Germinal center (tissue), 1 donor: ENCODE results near the gene SUSD2.
"Not testable (repeated sequence)": the region's sequence is repeated elsewhere in the genome, so short reads cannot be mapped to it uniquely, and the experiment has no call there.

Experiments used
- DNase-seq: peaks from one replicate; pipeline ENCODE4 v3.0.0; 2012; ENCODE audit warnings: mixed read lengths, low spot score

The SUSD2 gene

GRCh38 chr22:24177045-24177444 lies 4.2 kb upstream of the SUSD2 start:
- no peak for DNase-seq

DNA sequence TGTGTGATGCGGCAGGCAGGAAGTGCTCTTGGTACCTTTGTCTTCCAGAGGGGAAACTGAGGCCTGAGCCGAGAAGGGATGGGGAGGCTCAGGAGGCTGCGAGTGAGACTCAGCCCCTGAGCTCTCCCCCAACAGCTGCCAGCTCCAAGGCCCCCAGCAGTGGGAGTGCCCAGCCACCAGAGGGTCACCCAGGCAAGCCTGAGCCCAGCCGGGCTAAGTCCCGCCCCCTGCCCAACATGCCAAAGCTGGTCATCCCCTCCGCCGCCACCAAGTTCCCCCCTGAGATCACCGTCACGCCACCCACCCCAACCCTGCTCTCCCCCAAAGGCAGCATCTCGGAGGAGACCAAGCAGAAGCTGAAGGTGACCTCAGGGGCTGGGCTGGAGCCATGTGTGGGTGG lies 3.8 kb upstream of the SUSD2 start:
- no peak for DNase-seq

DNA sequence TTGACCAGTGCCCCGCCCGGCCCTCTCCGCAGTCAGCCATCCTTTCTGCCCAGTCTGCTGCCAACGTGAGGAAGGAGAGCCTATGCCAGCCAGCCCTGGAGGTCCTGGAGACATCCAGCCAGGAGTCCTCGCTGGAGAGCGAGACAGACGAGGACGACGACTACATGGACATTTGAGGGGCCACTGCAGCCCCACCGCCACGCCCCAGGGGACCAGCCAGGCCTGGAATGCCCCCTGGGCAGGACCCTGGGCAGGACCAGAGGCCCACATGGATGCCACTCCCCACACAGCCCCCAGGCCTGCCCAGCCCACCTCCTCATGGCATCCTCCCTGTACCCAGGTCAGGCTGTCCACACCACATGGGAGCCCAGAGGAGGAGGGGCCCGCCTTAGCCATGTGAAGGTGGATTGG lies 3.3 kb upstream of the SUSD2 start:
- DNase-seq: no peak

GRCh38 chr22:24178502-24179440 lies 2.5 kb upstream of the SUSD2 start:
- DNase-seq: no peak

DNA sequence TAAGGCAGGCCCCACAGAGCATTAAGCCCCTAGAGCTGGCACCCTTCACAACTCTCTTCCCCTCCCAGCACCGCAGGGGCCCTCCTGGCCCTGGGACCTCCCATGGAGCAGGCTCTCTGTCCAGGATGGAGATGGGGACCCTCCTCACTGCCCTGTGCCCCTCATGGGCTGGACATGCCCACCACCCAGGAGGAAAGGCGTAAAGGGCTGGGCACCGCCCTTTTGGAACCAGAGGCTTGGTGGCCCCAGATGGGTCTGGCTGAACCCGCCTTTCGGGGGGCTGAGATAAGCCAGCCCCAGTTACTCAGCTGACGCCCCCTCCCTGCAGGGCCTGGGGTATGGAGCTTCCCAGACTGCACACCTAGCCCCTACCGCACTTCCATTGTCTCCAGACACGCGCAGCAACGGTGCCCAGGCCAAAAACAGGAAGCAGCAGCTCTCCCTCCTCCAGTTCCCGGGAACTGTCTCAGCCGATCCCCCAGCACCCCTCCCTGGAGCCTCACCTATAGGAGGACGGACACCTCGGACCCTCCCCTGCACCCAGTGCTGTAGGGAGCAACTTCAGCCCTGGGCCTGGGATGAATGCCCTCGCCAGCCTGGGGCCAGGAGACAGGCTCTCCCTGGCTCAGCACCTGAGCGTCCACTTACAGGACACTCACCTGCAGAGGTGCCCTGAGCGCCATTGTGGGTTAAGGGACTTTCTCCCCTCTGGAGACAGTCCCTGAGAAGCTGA lies 1.6 kb upstream of the SUSD2 start:
- DNase-seq: no peak

DNA sequence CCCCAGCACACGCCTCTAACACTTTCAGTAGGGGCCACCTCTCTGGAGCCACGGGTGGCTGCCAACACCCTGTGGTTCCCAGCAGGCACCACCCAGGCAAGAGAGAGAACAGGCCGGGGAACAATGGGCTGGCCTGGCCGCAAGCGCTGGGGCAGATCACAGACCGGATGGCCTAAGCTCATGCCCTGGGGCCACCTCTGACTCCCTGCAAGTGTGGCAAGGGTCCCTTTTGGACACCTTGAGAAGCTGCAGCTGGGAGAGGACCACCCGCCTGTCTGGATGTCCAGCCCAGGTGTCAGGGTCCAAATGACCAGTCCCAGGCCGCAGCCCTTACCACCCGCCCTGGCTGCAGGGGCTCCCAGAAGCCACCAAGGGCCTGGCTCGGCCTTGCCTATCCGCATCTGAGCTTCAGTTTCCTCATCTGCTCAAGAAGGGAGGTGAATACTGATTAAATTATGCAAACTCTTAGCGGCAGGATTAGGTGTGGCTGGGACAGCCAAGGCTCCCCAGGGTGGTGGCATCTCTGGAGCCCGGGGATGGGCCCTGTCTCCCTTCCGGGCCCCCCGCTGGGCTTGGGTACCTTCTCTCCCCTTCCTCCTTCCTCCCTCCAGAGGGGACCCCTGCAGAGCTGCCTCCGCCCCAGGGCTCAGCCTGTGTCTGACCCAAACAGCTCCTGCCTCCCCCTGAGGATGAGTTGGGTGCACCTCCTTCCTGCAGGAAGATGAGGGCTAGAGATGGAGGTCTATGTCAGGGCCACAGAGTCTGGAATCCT lies 785 bp upstream of the SUSD2 start:
- no peak for DNase-seq

- no peak for DNase-seq
Measured at GRCh38 chr22:24181996-24182899, 961 bp downstream of the SUSD2 start.

DNA sequence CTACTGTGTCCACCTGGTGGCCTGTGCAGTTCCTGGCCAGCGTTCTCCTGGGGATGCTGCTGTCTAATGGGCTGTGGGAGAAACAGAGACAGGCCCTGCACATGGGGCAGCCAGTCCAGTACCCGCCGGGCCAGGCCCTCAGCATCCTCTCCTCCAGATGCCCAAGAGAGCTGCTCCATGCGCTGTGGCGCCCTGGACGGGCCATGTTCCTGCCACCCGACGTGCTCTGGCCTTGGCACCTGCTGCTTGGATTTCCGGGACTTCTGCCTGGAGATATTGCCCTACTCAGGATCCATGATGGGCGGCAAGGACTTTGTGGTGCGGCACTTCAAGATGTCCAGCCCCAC lies 1.6 kb downstream of the SUSD2 start:
- not testable (repeated sequence) for DNase-seq

DNA sequence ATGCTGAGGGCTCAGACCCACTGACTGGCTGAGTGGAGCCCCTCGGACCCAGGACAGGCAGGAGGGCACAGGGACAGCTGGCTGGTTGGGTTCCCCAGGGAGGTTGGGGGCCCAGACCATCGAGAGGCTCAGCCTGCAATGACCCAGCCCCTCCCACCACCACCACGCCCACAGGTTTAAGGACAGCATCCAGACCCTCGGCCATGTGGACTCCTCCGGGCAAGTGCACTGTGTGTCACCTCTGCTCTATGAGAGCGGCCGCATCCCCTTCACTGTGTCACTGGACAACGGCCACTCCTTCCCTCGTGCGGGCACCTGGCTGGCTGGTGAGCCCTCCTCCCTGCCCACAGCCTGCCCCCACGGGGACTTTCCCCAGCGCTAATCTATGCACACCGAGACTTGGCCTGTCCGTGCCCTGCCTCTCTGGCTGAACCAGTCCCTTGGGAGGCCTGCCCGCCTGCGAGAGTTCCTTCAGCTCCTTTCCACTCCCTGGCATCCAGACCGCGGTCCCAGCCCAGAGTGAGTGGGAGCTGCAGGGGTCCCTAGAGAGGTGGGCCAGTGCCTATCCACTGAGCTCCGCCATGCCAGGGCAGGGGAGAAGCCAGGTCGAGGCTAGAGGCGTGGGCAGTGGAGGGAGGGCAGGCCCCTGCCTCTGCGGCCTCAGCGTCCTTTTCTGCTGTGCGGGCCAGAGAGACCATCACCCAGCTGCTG lies 2.2 kb downstream of the SUSD2 start:
- DNase-seq: no peak

DNA sequence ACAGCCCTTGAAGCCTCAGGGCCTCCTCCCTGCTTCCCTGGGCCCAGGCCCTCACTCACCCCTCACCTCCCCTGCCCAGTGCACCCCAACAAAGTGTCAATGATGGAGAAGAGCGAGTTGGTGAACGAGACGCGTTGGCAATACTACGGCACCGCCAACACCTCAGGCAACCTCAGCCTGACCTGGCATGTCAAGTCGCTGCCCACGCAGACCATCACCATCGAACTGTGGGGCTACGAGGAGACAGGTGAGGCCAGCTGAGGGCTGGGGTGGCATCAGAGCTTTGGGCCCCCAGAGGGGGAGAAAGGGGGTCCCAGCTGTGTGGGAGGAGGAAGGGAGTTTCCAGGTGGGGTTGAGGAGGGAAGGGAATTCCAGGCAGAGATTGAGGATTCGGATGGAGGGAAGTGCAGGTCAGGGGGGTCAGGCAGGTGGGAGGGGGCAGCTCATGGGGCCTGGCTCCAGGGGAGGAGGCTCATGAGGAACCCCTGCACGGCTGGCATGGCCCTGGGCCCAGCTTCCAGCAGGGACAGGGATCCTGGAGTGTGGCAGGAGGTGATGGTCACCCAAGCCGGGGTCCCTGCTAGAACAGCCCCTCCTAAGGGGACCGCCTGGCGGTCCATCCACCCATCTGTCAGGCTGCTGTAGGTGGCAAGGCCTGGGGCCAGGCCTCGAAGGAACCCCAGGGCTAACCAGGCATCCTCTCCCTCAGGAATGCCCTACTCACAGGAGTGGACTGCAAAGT lies 2.9 kb downstream of the SUSD2 start:
- DNase-seq: no peak

- no peak for DNase-seq
Measured at GRCh38 chr22:24185001-24185500, 3.8 kb downstream of the SUSD2 start.

DNA sequence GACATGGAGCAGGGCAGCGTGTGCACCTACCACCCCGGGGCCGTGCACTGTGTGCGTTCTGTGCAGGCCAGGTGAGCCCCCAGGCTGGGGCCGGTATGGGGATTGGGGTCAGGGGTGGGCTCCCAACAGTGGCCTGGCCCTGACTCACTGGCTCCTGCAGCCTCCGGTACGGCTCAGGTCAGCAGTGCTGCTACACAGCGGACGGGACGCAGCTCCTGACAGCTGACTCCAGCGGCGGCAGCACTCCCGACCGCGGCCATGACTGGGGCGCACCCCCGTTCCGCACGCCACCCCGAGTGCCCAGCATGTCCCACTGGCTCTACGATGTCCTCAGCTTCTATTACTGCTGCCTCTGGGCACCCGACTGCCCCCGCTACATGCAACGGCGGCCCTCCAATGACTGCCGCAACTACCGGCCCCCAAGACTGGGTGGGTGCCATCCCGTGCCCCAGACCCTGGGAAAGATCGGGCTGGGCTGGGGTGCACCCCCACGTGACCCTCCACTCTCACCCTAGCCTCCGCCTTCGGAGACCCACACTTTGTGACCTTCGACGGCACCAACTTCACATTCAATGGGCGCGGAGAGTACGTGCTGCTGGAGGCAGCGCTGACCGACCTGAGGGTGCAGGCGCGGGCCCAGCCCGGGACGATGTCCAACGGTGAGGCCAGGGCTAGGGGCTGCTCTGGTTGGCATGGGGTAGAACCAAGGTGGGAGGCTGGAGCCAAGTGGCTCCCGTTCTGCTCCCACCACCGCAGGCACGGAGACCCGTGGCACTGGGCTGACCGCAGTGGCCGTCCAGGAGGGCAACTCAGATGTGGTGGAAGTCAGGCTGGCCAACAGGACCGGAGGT lies 4.4 kb downstream of the SUSD2 start:
- no peak for DNase-seq

DNA sequence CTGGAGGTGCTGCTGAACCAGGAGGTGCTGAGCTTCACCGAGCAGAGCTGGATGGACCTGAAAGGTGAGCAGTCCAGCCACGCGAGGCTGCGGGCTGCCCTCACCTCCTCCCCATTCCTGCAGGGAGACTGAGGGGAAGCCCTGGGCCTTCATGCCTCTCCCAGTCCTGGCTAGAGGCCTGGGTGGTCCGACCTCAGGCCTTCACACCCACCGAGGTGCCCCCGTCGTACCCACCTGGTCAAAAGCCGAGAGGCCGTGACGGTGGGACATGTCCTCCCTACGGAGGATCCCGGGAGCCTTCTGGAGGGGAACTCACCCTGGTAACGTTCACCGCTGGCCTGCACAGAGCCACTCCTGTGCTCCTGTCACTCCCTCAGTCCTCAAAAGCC lies 5.1 kb downstream of the SUSD2 start:
- no peak for DNase-seq

GRCh38 chr22:24186892-24187670 lies 5.8 kb downstream of the SUSD2 start:
- DNase-seq: no peak

- DNase-seq: no peak
Measured at GRCh38 chr22:24187731-24188644, 6.7 kb downstream of the SUSD2 start.

DNA sequence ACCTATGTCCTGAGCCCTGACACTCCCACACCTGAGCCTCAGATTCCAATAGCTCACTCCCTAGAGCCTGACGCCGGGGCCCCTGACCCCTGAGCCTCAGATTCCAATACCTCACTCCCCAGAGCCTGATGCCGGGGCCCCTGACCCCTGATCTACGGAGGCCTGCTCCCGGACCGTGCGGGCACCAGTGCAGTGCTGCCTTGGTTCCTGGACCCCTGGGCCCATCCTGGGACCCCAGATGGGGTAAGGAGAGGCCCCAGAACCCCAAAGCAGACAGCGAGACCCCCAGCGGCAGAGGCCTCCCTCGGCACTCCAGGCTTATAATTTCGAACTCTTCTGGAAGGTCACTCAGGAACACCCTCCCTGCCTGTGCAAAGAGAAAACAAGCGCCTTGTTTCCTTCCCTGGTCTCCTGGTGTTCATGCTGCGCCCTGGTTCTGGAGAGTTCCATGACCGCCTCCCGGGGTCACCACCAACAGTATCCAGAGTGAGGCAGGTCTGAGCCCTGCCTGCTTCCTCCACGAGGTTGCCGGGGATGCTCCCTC lies 7.5 kb downstream of the SUSD2 start:
- no peak for DNase-seq
